CD1c-positive myeloid dendritic cell (primary cell): ENCODE results near the gene AK5.

Experiments used
- DNase-seq: peaks from one replicate; pipeline ENCODE4 v3.0.0-alpha.2; 2016; ENCODE audit errors: extremely low spot score

AK5 gene

GRCh38 chr1:77288275-77288674, 6.5 kb downstream of the AK5 start:
- DNase-seq: no peak

DNA sequence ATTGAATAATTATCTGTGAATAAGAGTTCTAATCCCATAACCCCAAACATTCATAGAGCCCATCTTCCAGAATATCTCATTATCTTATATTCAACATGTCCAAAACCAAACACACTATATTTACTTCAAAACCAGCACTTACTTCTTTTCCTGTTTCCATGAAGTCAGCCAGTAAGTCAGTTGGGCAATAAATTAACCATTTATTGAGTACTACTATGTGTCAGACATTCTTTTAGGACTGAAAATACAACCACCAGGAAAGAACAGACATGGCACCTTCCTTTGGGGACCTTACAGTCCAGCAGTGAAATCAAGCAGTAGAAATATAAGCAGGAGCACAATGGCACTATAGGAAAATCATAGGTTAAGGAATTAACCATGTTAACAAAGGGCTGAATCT, 8.8 kb downstream of the AK5 start:
- DNase-seq: no peak

DNA sequence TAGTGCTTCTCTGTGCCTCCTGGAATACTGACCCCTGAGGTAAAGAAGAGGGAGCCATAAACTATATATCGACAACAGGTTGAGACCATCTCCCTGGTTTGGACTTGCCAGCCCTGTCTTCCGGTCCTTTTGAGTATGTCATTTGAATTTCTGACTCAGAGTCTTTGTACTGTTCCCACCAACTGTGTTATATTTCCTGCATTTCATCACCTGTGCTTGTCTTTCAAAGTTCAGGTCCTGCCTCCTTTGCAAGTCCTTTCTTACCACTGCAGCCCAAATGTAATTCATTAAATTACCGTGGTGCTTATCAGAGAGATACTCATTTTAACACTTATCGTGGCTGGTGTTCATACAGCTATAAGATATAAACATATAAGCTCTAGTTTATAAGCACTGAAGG, 10.7 kb downstream of the AK5 start:
- no peak for DNase-seq

GRCh38 chr1:77300566-77300965, 18.7 kb downstream of the AK5 start:
- DNase-seq: no peak

DNA sequence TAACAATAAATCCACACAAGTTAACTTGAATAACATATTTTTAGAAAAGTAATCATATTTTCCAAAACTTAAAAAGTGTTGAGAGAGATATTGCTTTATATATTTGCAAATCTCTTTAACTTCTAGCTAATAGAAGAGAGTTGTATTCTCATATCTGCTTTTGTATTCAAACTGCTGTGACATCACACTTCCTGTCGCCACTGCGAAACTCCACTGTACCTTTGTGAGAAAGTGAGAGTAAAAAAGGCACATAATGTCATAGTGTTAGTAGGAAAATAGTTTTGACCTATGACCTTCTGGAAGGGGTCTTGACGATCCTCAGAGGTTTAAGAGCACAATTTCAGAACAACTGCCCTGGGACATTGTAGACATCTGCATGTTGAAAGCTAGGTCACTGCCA, 21.6 kb downstream of the AK5 start:
- DNase-seq: no peak

GRCh38 chr1:77308889-77309621, 27.2 kb downstream of the AK5 start:
- DNase-seq: no peak

- DNase-seq: no peak
These were observed 29.1 kb downstream of the AK5 start for GRCh38 chr1:77310924-77311323.

DNA sequence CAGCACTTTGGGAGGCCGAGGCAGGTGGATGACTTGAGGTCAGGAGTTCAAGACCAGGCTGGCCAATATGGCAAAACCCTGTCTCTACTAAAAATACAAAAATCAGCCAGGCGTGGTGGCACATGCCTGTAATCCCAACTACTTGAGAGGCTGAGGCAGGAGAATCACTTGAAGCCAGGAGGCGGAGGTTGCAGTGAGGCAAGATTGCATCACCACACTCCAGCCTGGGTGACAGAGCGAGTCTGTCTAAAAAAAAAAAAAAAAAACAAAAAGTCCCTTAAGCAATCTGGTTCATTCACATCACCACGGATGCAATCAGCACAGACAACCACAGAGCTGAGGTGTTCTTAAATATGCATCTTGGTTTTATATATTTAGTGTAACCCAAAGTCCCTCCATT, 30.5 kb downstream of the AK5 start:
- DNase-seq: peak; percentile 4

DNA sequence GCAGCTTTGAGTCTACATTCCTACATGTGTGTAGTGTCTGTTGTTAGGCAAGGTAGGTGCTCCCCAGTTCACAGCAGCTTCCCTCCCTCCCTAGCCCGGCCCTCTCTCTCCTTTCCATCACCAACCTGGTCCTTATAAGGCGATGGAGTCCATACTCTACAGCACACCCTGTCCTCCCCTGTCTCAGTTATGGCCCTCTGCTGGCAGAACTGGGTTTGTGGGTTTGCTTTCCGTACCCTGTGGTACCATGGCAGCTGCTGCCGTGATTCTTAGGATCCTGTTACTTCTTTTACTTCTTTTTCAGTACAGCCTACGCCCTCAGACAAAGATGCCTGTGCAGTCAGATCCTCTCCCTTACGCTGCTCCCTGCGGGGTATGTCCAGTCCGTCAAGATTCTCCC, 31.7 kb downstream of the AK5 start:
- peak; percentile 19 for DNase-seq

DNA sequence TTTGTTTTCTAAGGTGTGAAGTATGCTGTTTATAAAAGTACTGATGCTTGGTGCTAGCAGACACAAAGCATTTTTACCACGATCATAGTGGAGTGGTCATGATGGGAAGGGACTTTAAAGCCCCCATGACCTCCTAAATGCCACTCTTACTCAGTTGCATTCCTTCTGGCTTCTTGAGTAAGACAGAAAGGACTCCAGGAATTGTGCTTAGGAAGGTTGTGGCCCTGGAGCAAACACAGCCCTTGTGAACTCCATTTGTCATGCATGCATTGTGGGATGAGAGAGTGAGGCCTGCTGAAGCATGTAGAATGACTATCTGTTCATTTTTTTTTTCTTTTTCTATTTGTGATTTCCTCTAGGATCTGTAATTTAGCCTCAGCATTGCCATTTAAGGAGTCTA, 34.2 kb downstream of the AK5 start:
- DNase-seq: no peak

DNA sequence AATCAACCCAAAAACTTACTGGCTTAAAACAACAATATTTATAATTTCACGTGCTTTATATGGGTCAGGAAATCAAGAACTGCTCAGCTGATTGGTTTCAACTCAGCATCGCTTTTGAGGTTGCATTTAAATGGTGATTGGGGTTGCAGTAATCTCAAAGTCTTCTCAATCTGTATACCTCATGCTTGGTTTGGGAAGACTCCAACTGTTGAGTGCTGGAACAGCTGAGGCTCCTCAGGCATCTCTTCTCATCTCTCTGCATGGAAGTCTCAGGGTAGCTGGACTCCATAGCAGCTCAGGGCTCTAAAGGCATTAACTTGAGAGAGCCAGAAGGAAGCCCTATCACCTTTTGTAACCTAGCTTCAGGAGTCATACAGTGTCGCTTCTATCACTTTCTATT, 35.1 kb downstream of the AK5 start:
- no peak for DNase-seq

DNA sequence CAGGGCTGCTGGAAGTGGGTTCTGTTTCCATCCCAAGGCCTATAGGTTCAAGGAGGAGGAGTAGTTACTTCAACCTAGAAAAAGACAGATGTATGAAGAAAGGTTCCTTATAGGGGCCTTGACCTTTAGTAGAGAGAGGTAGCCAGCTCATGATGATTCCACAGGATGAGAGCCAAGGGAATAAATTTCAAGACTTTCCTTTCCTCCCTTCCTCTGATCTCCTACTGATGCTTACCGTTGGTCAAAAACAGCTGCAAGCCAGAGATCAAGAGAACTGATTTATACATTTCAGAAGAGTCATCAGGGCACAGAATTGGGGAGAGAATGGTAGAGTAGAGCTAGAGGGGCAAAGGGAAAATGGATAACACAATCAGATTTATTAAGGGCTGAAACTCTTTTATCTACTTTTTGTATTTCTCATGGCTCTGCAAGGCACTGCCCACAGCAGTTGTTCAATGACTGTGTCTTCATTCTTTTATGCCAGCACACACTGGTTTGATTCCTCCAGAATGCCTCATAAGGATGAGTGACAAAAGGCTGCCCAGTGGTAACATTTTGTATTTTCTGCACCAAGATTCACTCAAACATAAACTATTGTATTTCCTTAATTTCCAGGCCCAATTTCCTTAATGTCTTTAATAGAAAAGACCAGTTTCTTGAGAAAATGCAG, 37.4 kb downstream of the AK5 start:
- DNase-seq: no peak

DNA sequence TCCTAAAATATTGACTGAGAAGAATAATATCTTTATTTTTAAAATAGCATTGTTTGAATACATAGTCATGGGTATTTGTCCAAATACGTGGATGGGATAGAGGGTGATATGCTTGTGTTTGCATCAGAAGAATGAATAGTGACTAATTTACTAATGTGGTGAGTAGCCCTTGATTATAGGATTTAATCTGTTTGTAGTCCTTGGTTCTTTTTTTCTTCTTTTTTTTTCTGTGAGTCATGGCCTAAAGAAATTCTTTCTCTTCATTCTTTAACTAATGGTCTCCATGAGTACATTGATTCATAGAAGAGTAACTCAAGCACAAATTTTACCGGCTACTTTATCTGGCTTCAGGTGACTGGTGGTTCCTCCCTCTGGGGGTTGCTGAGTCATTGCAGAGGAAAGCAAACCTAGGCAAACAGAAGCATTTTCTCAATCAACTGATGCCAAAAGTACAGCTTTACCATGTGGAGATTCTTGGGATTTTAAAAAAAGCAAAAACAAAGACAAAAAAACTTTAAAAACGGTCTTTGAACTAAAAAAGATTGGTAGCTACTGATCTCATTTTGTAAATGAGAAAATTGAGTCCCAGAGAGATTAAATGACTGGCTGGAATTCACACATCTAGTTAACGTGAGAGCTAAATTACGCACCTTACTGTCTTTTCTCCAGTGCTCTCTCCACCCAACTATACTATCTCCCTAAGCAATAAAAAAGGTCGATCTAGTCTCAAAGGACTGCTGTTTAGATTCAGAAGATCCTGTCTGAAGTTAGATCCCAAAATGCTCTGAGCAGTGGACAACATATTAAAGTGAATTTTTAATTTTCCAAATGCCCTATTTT, 40.5 kb downstream of the AK5 start:
- no peak for DNase-seq

- DNase-seq: no peak
These were observed 51.7 kb downstream of the AK5 start for GRCh38 chr1:77333501-77333900.

DNA sequence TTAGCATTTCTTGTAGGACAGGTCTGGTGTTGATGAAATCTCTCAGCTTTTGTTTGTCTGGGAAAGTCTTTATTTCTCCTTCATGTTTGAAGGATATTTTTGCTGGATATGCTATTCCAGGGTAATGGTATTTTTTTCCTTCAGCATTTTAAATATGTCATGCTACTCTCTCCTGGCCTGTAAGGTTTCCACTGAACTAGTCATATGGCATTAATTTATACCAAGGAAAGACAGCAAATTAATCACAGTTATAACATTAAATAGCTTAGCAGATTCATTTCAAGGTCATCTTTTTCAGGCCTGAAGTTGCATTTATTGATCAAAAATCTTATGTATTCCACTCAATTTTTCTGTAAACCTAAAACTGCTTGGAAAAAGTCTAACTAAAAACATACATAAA, 54.9 kb downstream of the AK5 start:
- DNase-seq: no peak

GRCh38 chr1:77339326-77339725, 57.5 kb downstream of the AK5 start:
- DNase-seq: no peak

DNA sequence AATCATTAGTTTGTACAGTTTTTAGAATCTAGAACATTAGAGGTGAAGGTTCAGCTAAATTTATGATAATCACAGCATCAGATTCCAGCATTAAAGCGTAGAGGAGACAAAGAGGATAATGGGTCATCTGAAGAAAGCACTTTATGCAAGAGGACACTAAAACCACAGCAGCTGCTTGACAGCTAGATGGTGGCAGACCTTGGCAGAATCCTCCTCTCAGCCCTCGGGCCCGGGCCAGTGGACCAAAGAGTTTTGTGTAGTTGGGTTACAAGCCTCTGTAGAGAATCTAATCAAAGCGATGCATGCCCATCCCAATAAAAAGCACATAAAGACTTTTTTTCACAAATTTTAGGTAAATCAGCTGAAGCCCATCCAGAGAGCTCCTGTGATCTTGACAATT, 59.4 kb downstream of the AK5 start:
- DNase-seq: no peak

DNA sequence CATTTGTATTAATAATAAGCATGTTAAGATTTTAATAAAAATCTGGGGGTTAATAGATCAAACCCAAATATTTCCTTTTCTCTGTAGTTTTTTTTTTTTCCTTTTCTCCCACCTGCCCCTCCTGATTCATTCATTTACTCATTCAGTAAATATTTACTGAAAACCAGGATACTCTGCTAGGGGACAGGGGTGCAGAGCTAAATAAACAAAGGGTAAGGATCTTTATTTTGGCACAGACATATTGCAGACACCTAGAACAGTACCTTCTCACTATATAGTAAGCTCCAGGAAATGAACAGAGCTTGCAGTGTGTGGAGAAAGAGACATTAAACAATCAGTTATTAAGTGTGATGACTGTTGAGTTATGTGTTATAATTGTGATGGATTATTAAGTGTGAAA, 60.9 kb downstream of the AK5 start:
- no peak for DNase-seq

DNA sequence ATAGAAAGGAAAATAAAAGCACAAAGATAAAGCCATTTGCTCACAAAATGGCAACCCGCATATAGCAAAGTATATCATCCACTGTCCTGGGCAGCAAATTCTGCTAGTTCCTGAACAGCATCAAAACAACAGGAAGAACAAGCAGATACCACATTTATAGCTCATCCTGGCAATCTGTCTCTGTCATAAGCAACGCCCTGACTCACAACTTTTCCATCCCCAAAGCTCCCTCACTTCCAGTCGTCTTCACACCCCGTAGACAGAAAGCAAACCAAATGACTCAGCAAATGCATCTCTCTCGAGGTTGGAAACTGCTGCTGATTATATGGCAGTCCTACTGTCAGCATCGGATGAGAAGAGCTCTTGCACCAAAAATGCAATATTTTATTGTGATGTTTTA, 65.8 kb downstream of the AK5 start:
- DNase-seq: no peak

- DNase-seq: peak; percentile 29
These were observed 66.7 kb downstream of the AK5 start for GRCh38 chr1:77348549-77348948.

GRCh38 chr1:77349275-77349674, 67.5 kb downstream of the AK5 start:
- no peak for DNase-seq

GRCh38 chr1:77350012-77350770, 68.4 kb downstream of the AK5 start:
- peak; percentile 30 for DNase-seq
